K562 (cell line): ENCODE data around the gene FILIP1L. TPM values are rescaled to one million over a fixed set of nuclear protein-coding genes. Genes with fewer than 3 reads are reported as not detected.

Experiments used
- CBFA2T3 ChIP-seq: fragments of 450-650 bp; IDR thresholded peaks from 2 replicates; pipeline ENCODE4 v1.6.1; 2017
- CCNT2 ChIP-seq: IDR thresholded peaks from 2 replicates; pipeline ENCODE4 v1.6.1; 2011; ENCODE audit warnings: borderline replicate concordance, low read depth, mild to moderate bottlenecking, moderate library complexity, mixed read lengths, low read length; ENCODE audit not compliant: insufficient read length; ENCODE audit errors: extremely low read depth
- FOXP1 ChIP-seq: sonication (generic); formaldehyde crosslinking; IDR thresholded peaks from 2 replicates; pipeline ENCODE4 v1.8.0; 2022; ENCODE audit warnings: mild to moderate bottlenecking, missing genetic modification reagents
- HDAC1 ChIP-seq, 2 experiments: fragments of 450-650 bp; IDR thresholded peaks; 2 replicates each; pipeline ENCODE4 v1.6.1; 2016 to 2017; ENCODE audit warnings: inconsistent platforms in 1 of 2, mild to moderate bottlenecking in 1 of 2, moderate library complexity in 1 of 2
- IFI16 ChIP-seq: fragments of 250-450 bp; sonication (Bioruptor Pico); IDR thresholded peaks from 2 replicates; pipeline ENCODE4 v2.1.2; 2022; ENCODE audit warnings: mild to moderate bottlenecking, inconsistent platforms
- JUND ChIP-seq, 2 experiments: IDR thresholded peaks; 2 replicates in 1 of 2; 3 replicates in 1 of 2; pipeline ENCODE4 v1.6.1; 2011; ENCODE audit warnings: borderline replicate concordance in 2 of 2, low read depth in 2 of 2, low read length in 2 of 2, improper control_type of control experiment in 1 of 2, missing biosample characterization in 1 of 2, missing genetic modification characterization in 1 of 2, missing genetic modification reagents in 1 of 2
- KLF6 ChIP-seq: fragments of 250-450 bp; sonication (Bioruptor Pico); IDR thresholded peaks from 2 replicates; pipeline ENCODE4 v1.4.0; 2020; ENCODE audit warnings: mild to moderate bottlenecking, moderate library complexity, borderline replicate concordance
- NBN ChIP-seq: fragments of 450-650 bp; IDR thresholded peaks from 2 replicates; pipeline ENCODE4 v1.6.1; 2016; ENCODE audit warnings: low read depth, mild to moderate bottlenecking
- NEUROD1 ChIP-seq: fragments of 150-350 bp; IDR thresholded peaks from 2 replicates; pipeline ENCODE4 v1.6.1; 2014; ENCODE audit warnings: borderline replicate concordance, low read length, low read depth; ENCODE audit not compliant: partially characterized antibody
- NFATC3 ChIP-seq: fragments of 450-650 bp; IDR thresholded peaks from 2 replicates; pipeline ENCODE4 v1.6.1; 2017; ENCODE audit warnings: mild to moderate bottlenecking
- NR1H2 ChIP-seq: sonication (generic); formaldehyde crosslinking; IDR thresholded peaks from 2 replicates; pipeline ENCODE4 v1.4.0; 2020; ENCODE audit warnings: mild to moderate bottlenecking, missing genetic modification reagents
- PPARD ChIP-seq: fragments of 250-450 bp; sonication (Bioruptor Pico); IDR thresholded peaks from 2 replicates; pipeline ENCODE4 v1.8.0; 2022; ENCODE audit warnings: inconsistent platforms, mild to moderate bottlenecking, moderate library complexity
- RCOR1 ChIP-seq, 2 experiments: IDR thresholded peaks; 2 replicates each; pipeline ENCODE4 v1.6.1; 2012; ENCODE audit warnings: low read depth in 2 of 2, low read length in 2 of 2, borderline replicate concordance in 1 of 2, improper control_type of control experiment in 1 of 2
- SRSF1 ChIP-seq: fragments of 200-400 bp; formaldehyde crosslinking; IDR thresholded peaks from 2 replicates; pipeline ENCODE4 v1.6.1; 2017; ENCODE audit warnings: mild to moderate bottlenecking, low read depth, low read length, moderate library complexity
- YBX1 ChIP-seq: fragments of 450-650 bp; IDR thresholded peaks from 2 replicates; pipeline ENCODE4 v1.7.1; 2016; ENCODE audit warnings: mild to moderate bottlenecking
- ZNF444 ChIP-seq: fragments of 250-450 bp; sonication (Bioruptor Pico); IDR thresholded peaks from 2 replicates; pipeline ENCODE4 v1.4.0; 2020; ENCODE audit warnings: mild to moderate bottlenecking, moderate library complexity
- polyA plus RNA-seq, 8 experiments: library from polyadenylated mRNA; depleted of rRNA in 4 of 8; stranded (reverse) in 5 of 8; unstranded in 3 of 8; fragments of >200 nt; fragmentation: Nextera tagmentation in 2 of 8; fragmentation: Illumina TruSeq in 1 of 8; extraction: Ambion mirVana in 2 of 8; extraction: Trizol in 1 of 8; gene quantifications; 2 replicates each; pipeline versions ENCODE4 v1.2.1 to v1.2.3, GENCODE V29; 2011 to 2014; ENCODE audit warnings: inconsistent platforms in 1 of 8, missing spikeins in 1 of 8
- total RNA-seq, 7 experiments: library from RNA; depleted of rRNA in 6 of 7; stranded (reverse); fragments of >200 nt in 6 of 7; fragmentation: Illumina TruSeq in 2 of 7; extraction: Trizol in 2 of 7; gene quantifications; 2 replicates each; pipeline versions ENCODE4 v1.2.1 to v1.2.3, GENCODE V29; 2011 to 2021; ENCODE audit warnings: low replicate concordance in 1 of 7
- TF ChIP-seq, protein P1 (sequence below), 2 experiments: fragments of 450-650 bp in 1 of 2; sonication (generic) in 1 of 2; formaldehyde crosslinking; conservative IDR thresholded peaks; 2 replicates each; pipeline versions ENCODE4 v1.4.0 to v1.8.1; 2020 to 2022; ENCODE audit warnings: mild to moderate bottlenecking in 1 of 2, missing genetic modification reagents in 1 of 2
- TF ChIP-seq, protein P2 (sequence below): sonication (generic); formaldehyde crosslinking; IDR thresholded peaks from 2 replicates; pipeline ENCODE4 v1.8.0; 2022; ENCODE audit warnings: mild to moderate bottlenecking, missing genetic modification reagents
- TF ChIP-seq, protein P3 (sequence below): fragments of 450-650 bp; IDR thresholded peaks from 2 replicates; pipeline ENCODE4 v1.6.1; 2014; ENCODE audit warnings: low read depth, mild to moderate bottlenecking, moderate library complexity, borderline replicate concordance
- TF ChIP-seq, protein P4 (sequence below): fragments of 450-650 bp; formaldehyde crosslinking; conservative IDR thresholded peaks from 2 replicates; pipeline ENCODE4 v1.4.0; 2022; ENCODE audit warnings: mild to moderate bottlenecking, missing genetic modification characterization
- TF ChIP-seq, protein P5 (sequence below): fragments of 450-650 bp; IDR thresholded peaks from 2 replicates; pipeline ENCODE4 v1.6.1; 2017; ENCODE audit warnings: mild to moderate bottlenecking, moderate library complexity

The FILIP1L gene
- total and polyA plus RNA-seq, 9 of the 15 experiments (the other 6 are each of a cell fraction or from before 2014, with no cell fraction given) = 0.50 to 2.1 (median 1.1) TPM

DNA sequence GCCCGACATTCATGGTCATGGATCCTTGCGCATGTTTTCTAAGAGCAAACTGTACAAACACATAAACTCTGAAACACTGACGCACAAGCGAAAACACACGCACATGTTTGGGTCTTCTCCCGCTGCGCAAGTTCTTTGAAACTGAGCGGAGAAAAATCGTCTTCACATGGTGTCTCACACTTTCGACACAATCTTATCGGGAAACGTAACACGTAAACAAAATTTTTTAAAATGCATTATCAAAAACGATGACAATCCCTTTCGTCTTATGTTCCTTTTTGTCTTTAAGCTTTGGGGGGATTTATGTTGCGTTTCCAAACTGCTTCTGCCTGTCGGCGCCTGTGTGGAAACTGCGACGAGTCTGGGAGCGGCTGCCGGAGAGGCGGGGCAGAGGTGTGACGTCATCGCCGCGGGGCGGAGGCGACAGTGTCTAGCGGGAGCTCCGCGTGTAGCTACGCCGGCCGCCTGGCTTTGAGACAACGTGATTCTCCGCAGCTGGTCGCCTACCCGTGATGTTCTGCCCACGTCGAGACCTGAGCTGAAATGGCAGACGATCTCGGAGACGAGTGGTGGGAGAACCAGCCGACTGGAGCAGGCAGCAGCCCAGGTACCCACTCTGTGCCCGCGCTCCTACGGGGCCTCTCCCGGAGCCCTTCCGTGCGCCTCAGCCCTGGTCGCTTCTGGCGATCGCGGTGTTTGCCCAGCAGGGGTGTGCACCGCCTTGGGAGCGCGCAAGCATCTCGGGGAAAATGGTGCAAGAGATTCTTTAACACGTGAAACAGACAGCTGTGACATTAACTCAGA, 296.7 kb downstream of the FILIP1L start, which contains the start of gene CMSS1 (continued):
- TF ChIP-seq NR1H2 (no peak), RCOR1 (IDR thresholded peaks at IDR 0.05; ENCODE audit: borderline replicate concordance in 1 of 2, low read depth in 2 of 2, low read length in 2 of 2) (no peak), HDAC1 (IDR thresholded peaks at IDR 0.05) (peak in 1 of 2 experiments; percentile 92; a peak in 2 of 4 replicates), NFATC3 (peak; percentile 78; the same call in 1 of the 2 replicates), ZNF444 (CRISPR knock-in tag) (no peak), YBX1 (no peak), PPARD (CRISPR knock-in tag) (no peak), NBN (peak; percentile 93), KLF6 (no peak; the same call in 1 of the 2 replicates), CCNT2 (no peak), CBFA2T3 (0 out of 2 replicates have a peak, but pooled peaks have one; percentile 11), FOXP1 (CRISPR knock-in tag) (no peak), NEUROD1 (no peak), SRSF1 (no peak), IFI16 (CRISPR knock-in tag) (no peak), JUND (IDR thresholded peaks at IDR 0.05; ENCODE audit: borderline replicate concordance, low read depth, low read length) (peak; percentile 91), JUND (tag; IDR thresholded peaks at IDR 0.05; ENCODE audit: borderline replicate concordance, low read depth, low read length) (peak; percentile 90)
- TF ChIP-seq, protein P1, sequence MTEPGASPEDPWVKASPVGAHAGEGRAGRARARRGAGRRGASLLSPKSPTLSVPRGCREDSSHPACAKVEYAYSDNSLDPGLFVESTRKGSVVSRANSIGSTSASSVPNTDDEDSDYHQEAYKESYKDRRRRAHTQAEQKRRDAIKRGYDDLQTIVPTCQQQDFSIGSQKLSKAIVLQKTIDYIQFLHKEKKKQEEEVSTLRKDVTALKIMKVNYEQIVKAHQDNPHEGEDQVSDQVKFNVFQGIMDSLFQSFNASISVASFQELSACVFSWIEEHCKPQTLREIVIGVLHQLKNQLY (CRISPR knock-in tag; conservative IDR thresholded peaks at IDR 0.05) = no peak
- TF ChIP-seq, protein P2, sequence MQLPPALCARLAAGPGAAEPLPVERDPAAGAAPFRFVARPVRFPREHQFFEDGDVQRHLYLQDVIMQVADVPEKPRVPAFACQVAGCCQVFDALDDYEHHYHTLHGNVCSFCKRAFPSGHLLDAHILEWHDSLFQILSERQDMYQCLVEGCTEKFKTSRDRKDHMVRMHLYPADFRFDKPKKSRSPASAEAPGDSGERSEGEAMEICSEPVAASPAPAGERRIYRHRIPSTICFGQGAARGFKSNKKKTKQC = no peak
- TF ChIP-seq, protein P3, sequence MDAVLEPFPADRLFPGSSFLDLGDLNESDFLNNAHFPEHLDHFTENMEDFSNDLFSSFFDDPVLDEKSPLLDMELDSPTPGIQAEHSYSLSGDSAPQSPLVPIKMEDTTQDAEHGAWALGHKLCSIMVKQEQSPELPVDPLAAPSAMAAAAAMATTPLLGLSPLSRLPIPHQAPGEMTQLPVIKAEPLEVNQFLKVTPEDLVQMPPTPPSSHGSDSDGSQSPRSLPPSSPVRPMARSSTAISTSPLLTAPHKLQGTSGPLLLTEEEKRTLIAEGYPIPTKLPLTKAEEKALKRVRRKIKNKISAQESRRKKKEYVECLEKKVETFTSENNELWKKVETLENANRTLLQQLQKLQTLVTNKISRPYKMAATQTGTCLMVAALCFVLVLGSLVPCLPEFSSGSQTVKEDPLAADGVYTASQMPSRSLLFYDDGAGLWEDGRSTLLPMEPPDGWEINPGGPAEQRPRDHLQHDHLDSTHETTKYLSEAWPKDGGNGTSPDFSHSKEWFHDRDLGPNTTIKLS = peak; percentile 64; the same call in 1 of the 2 replicates
- TF ChIP-seq, protein P4, sequence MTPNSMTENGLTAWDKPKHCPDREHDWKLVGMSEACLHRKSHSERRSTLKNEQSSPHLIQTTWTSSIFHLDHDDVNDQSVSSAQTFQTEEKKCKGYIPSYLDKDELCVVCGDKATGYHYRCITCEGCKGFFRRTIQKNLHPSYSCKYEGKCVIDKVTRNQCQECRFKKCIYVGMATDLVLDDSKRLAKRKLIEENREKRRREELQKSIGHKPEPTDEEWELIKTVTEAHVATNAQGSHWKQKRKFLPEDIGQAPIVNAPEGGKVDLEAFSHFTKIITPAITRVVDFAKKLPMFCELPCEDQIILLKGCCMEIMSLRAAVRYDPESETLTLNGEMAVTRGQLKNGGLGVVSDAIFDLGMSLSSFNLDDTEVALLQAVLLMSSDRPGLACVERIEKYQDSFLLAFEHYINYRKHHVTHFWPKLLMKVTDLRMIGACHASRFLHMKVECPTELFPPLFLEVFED = no peak
- TF ChIP-seq, protein P5, sequence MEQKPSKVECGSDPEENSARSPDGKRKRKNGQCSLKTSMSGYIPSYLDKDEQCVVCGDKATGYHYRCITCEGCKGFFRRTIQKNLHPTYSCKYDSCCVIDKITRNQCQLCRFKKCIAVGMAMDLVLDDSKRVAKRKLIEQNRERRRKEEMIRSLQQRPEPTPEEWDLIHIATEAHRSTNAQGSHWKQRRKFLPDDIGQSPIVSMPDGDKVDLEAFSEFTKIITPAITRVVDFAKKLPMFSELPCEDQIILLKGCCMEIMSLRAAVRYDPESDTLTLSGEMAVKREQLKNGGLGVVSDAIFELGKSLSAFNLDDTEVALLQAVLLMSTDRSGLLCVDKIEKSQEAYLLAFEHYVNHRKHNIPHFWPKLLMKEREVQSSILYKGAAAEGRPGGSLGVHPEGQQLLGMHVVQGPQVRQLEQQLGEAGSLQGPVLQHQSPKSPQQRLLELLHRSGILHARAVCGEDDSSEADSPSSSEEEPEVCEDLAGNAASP = no peak
